Stimulated activated CD8-positive, alpha-beta memory T cell treated with anti-CD3 and anti-CD28 coated beads, Interleukin-4, amount 100 ng/mL, for 1 hour (primary cell): ENCODE results near the gene TCF12.

Source experiments
- DNase-seq, 2 donors: peaks; one replicate each; pipeline ENCODE4 v3.0.0-alpha.2; 2020; ENCODE audit warnings: low read depth in 2 of 2, low spot score in 1 of 2

The TCF12 gene

GRCh38 chr15:57329582-57330367 lies 411.3 kb downstream of the TCF12 start:
- DNase-seq: no peak

- no peak for DNase-seq
These were observed 412.3 kb downstream of the TCF12 start for GRCh38 chr15:57330619-57331340.

DNA sequence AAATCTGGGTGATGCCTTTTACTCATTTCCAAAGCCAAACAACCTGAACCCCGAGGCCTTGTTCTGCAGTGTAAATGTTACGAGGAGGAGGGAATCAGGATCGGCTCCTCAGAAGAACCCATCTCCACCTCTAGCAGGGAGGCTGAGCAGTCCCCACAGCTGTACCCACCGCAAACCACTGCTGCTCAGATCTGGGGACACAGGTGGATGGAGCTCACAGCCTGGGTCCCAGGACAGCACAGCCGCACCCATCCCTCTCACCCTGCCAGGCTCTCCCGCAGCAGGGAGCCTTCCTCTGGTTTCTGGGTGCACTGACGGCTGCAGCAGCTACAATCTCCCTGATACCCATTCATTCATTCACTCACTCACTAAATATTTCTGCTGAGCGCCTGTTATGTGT lies 413.9 kb downstream of the TCF12 start:
- no peak for DNase-seq

DNA sequence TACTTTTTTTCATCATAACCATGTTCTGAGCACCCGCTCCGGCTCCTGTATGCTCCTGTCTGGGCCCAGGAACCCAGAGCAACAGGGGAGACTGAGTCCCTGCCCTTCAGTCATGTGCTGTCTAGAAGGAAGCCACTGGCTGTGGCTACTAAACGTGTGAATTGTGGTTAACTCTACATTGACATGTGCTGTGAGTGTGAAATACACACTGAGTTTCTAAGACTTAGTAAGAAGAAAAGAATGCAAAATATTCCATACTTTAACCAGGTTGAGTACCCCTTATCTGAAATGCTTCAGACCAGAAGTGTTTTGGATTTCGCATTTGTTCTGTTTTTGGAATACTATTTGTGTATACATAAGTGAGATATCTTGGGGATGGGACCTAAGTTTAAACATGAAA lies 415.0 kb downstream of the TCF12 start:
- no peak for DNase-seq

DNA sequence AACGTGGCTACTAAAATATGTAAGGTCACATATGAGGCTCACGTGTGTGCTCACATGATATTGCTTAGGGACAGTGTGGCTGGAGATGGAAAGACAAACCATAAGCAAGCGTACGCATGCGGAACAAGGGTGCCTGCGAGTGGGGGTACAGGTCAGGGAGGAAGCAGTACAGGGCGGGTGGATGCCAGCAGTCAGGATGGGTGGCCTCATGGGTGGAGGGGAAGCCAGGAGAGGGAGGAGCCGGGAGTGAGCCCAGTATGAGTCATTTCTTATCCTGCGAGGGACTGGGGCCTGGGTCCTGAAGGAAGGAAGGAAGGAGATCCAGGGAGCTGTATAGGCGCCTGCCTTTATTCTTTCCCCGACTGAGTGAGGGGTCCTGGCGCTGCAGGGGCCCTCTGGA lies 415.8 kb downstream of the TCF12 start:
- DNase-seq: no peak

- no peak for DNase-seq
These were observed 416.9 kb downstream of the TCF12 start for GRCh38 chr15:57335293-57335715.

- no peak for DNase-seq
These were observed 417.3 kb downstream of the TCF12 start for GRCh38 chr15:57335719-57336118.

DNA sequence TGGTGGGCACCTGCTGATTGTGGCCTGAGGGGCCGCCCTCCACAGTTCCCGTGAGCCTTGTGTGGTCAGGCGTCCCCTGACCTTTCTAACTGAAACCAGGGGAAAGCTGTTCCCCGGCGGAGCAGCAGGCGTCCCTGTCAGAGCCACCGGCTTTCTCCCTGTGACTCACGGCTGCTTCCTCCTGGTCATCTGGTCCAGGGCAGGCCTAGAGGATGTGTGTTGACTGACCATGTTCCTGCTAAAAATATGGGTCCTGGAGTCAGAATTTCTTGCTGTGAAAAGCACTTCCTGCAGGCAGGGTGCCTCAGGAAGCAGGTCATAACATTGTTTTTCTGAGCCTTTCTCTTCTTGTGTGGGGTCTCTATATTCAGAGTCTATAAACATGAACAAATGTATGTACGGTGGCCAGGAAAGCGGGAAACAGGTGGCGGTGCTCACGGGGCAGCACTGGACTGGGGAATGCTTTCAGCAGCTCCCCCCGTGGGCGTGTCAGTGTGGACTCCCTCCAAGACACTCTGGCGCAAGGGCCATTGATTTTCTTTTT lies 419.5 kb downstream of the TCF12 start:
- no peak for DNase-seq

- no peak for DNase-seq
These were observed 420.9 kb downstream of the TCF12 start for GRCh38 chr15:57339321-57339720.
